ENCODE data around the gene TMEM238. TPM values are rescaled to one million over a fixed set of nuclear protein-coding genes. Genes with fewer than 3 reads are reported as not detected.

Gene TMEM238
- total and polyA plus RNA-seq, 9 of the 15 experiments (the other 6 are each of a cell fraction or from before 2014, with no cell fraction given), result 0.18 to 5.1 (median 1.3) TPM; not detected in 4

GRCh38 chr19:55408533-55408872 is 24.4 kb upstream of the TMEM238 start (continued):
- TF ChIP-seq NCOA1 (IDR thresholded peaks at IDR 0.05; ENCODE audit: low read depth), result no peak
- TF ChIP-seq ZBED1 (IDR thresholded peaks at IDR 0.05), result no peak
- TF ChIP-seq SNIP1 (IDR thresholded peaks at IDR 0.05; ENCODE audit: low read depth), result no peak
- TF ChIP-seq DLX4 (CRISPR knock-in tag; IDR thresholded peaks at IDR 0.05), result no peak
- 0 out of 2 replicates have a peak, but pooled peaks have one; percentile 7 for TF ChIP-seq MEF2D (tag; conservative IDR thresholded peaks at IDR 0.05; ENCODE audit: low read depth)
- TF ChIP-seq ZNF165 (CRISPR knock-in tag; IDR thresholded peaks at IDR 0.05; ENCODE audit: borderline replicate concordance), result peak; percentile 8; the same call in 1 of the 2 replicates
- TF ChIP-seq NCOA4 (IDR thresholded peaks at IDR 0.05; ENCODE audit: partially characterized antibody), result peak; percentile 54
- TF ChIP-seq RCOR1 (IDR thresholded peaks at IDR 0.05; ENCODE audit: borderline replicate concordance in 1 of 2, low read depth in 2 of 2, low read length in 2 of 2), result 0 out of 4 replicates have a peak, but pooled peaks of 1 of the 2 experiments have one; percentile 21
- TF ChIP-seq WHSC1 (IDR thresholded peaks at IDR 0.05; ENCODE audit: low read length), result no peak
- no peak for TF ChIP-seq NR4A1 (CRISPR knock-in tag; IDR thresholded peaks at IDR 0.05)
- TF ChIP-seq NR4A1 (tag; IDR thresholded peaks at IDR 0.05), result peak; percentile 87
- no peak for TF ChIP-seq TSC22D4 (tag; IDR thresholded peaks at IDR 0.05)
- no peak for TF ChIP-seq ZNF586 (CRISPR knock-in tag; conservative IDR thresholded peaks at IDR 0.05)
- TF ChIP-seq BACH1 (tag; IDR thresholded peaks at IDR 0.05), result no peak; the same call in 1 of the 2 replicates
- no peak for TF ChIP-seq ZSCAN29 (IDR thresholded peaks at IDR 0.05)
- no peak for TF ChIP-seq ZNF57 (CRISPR knock-in tag; IDR thresholded peaks at IDR 0.05)
- TF ChIP-seq TCF15 (CRISPR knock-in tag; IDR thresholded peaks at IDR 0.05), result 0 out of 2 replicates have a peak, but pooled peaks have one; percentile 18
- TF ChIP-seq ZNF24 (IDR thresholded peaks at IDR 0.05), result 0 out of 2 replicates have a peak, but pooled peaks have one; percentile 50
- 0 out of 2 replicates have a peak, but pooled peaks have one; percentile 59 for TF ChIP-seq ZC3H8 (IDR thresholded peaks at IDR 0.05)
- TF ChIP-seq BCOR (IDR thresholded peaks at IDR 0.05), result peak; percentile 97
- no peak for TF ChIP-seq PKNOX1 (IDR thresholded peaks at IDR 0.05)
- TF ChIP-seq SRSF3 (IDR thresholded peaks at IDR 0.05; ENCODE audit: insufficient read depth, low read length), result 0 out of 2 replicates have a peak, but pooled peaks have one; percentile 53
- TF ChIP-seq KDM1A (IDR thresholded peaks at IDR 0.05), result peak; percentile 29 to 41; a peak in 2 of 4 replicates
- peak; percentile 84 for TF ChIP-seq KAT8 (IDR thresholded peaks at IDR 0.05; ENCODE audit: low read depth)
- 0 out of 2 replicates have a peak, but pooled peaks have one; percentile 8 for TF ChIP-seq SMAD4 (CRISPR knock-in tag; conservative IDR thresholded peaks at IDR 0.05)
- TF ChIP-seq FOXO4 (CRISPR knock-in tag; IDR thresholded peaks at IDR 0.05), result no peak
- 0 out of 2 replicates have a peak, but pooled peaks have one; percentile 27 for TF ChIP-seq THAP12 (CRISPR knock-in tag; IDR thresholded peaks at IDR 0.05)

Measured in K562 (cell line).